ENCODE data around the gene CDK12. TPM values are rescaled to one million over a fixed set of nuclear protein-coding genes. Genes with fewer than 3 reads are reported as not detected.

Gene CDK12
- total and polyA plus RNA-seq, 10 of the 15 experiments (the other 5 are each of a cell fraction or from before 2014, with no cell fraction given) = 3.2 to 55.1 (median 31.9) TPM

DNA sequence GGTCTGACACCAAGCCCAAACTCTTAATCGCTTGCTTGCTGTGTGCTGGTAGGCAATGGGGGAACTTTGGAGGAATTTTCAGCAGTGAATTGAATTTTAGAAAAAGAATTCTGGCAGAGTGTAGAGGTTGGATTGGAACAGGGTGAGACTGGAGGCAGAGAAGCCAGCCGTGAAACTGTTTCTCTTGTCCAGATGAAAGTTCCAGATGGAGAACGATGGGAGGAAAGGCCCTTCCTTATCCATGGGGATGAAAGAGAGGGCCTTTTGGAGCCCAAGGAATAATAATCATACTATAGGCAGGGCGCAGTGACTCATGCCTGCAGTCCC, 120.4 kb downstream of the CDK12 start:
- Histone ChIP-seq H3K9me3 (replicated peaks; ENCODE audit: control insufficient read depth, insufficient read depth, low read length) (no peaks in the 10 kb centered on the region), H3K27me3 (replicated peaks in 1 of 2; ENCODE audit: control insufficient read depth in 2 of 2, insufficient read depth in 2 of 2, low read length in 1 of 2) (peaks cover 0 to 1% of the 10 kb centered on the region in 2 experiments; a peak in 2 of 4 replicates), H3K9ac (ENCODE audit: control insufficient read depth, insufficient read depth, low read length) (no peak overlapping the region), H3K4me1 (ENCODE audit: control insufficient read depth, insufficient read depth, low read length) (no peaks in the 10 kb centered on the region), H3K79me2 (ENCODE audit: control insufficient read depth, insufficient read depth, low read length) (no peaks in the 10 kb centered on the region), H3K4me2 (ENCODE audit: control insufficient read depth, insufficient read depth) (no peak overlapping the region), H2AFZ (ENCODE audit: control insufficient read depth, low read depth, low read length) (no peak overlapping the region), H4K20me1 (ENCODE audit: control insufficient read depth, insufficient read depth) (no peaks in the 10 kb centered on the region), H3K4me3 (no peak overlapping the region), H3K36me3 (ENCODE audit: control insufficient read depth in 2 of 2, insufficient read depth in 2 of 2, low read length in 1 of 2) (no peaks in the 10 kb centered on the region), H3K27ac (ENCODE audit: control insufficient read depth, insufficient read depth) (no peak overlapping the region)
- RAD21 ChIA-PET (ENCODE audit: unreplicated experiment) = no interaction called here
- TF ChIP-seq RCOR1 (conservative IDR thresholded peaks at IDR 0.05; ENCODE audit: low read depth, low read length) (no peak), ZNF274 (IDR thresholded peaks at IDR 0.05; ENCODE audit: insufficient read depth, insufficient read length) (no peak)
- intact Hi-C loops (cut with micrococcal nuclease; ENCODE audit: unreplicated experiment) (no loop called here), in situ Hi-C loops (cut with MboI) (no loop called here)
- no peak for FAIRE-seq
- CTCF ChIA-PET = interaction anchor here (0.6 to 1.3 kb wide), 3 partner anchors 27 to 34 kb away, joined by 3 read pairs; no protein-coding TSS in a partner anchor
- BruUV-seq (replicated peaks) = no TSS peak
- SMC1A ChIA-PET (ENCODE audit: uncharacterized antibody, unreplicated experiment) = no interaction called here
- ATAC-seq = no peak
- DNase-seq (ENCODE audit: low read depth, low spot score) = no peak
- WGBS (ENCODE audit: insufficient coverage, insufficient replicate concordance, low lambda C conversion rate, missing lambda C conversion rate) = 43% methylated on average over 4 of the region's 4 CpGs
- POLR2A ChIA-PET = no interaction called here

DNA sequence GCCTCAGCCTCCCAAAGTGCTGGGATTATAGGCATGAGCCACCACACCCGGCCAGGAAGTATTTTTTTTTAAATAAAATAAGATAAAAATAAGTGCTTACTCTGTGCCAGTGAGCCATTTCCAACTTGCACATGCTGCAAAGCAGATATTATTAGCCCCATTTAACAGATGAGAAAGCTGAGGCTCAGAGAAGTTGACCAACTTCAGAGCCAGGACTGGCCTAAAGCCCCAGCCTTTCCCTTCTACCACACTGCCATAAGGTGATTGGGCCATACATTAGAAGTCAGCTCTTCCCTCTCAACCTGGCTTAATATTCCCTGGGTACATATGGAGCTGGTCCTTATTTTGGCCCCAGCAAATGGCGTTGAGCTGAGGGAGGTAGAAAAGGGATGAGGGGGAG, 121.4 kb downstream of the CDK12 start:
- Histone ChIP-seq H3K9me3 (replicated peaks; ENCODE audit: control insufficient read depth, insufficient read depth, low read length) (no peaks in the 10 kb centered on the region), H3K4me2 (ENCODE audit: control insufficient read depth, insufficient read depth) (no peak overlapping the region), H3K27ac (ENCODE audit: control insufficient read depth, insufficient read depth) (no peak overlapping the region), H3K4me1 (ENCODE audit: control insufficient read depth, insufficient read depth, low read length) (no peaks in the 10 kb centered on the region), H3K27me3 (replicated peaks in 1 of 2; ENCODE audit: control insufficient read depth in 2 of 2, insufficient read depth in 2 of 2, low read length in 1 of 2) (peaks cover 0 to 1% of the 10 kb centered on the region in 2 experiments; a peak in 2 of 4 replicates), H3K9ac (ENCODE audit: control insufficient read depth, insufficient read depth, low read length) (no peak overlapping the region), H3K4me3 (no peak overlapping the region), H3K36me3 (ENCODE audit: control insufficient read depth in 2 of 2, insufficient read depth in 2 of 2, low read length in 1 of 2) (no peaks in the 10 kb centered on the region), H4K20me1 (ENCODE audit: control insufficient read depth, insufficient read depth) (no peaks in the 10 kb centered on the region), H3K79me2 (ENCODE audit: control insufficient read depth, insufficient read depth, low read length) (no peaks in the 10 kb centered on the region), H2AFZ (ENCODE audit: control insufficient read depth, low read depth, low read length) (no peak overlapping the region)
- ChIA-PET SMC1A (ENCODE audit: uncharacterized antibody, unreplicated experiment) (no interaction called here), RAD21 (ENCODE audit: unreplicated experiment) (no interaction called here), POLR2A (interaction anchor here (0.7 kb wide), 1 partner anchor 97 kb away, joined by 7 read pairs; no protein-coding TSS in a partner anchor), CTCF (interaction anchor here (0.5 kb wide), 1 partner anchor 297 kb away, joined by 3 read pairs; no protein-coding TSS in a partner anchor)
- in situ Hi-C loops (cut with MboI) = no loop called here
- WGBS (ENCODE audit: insufficient coverage, insufficient replicate concordance, low lambda C conversion rate, missing lambda C conversion rate) = 0% methylated on average over 2 of the region's 2 CpGs
- no peak for ATAC-seq
- intact Hi-C loops (cut with micrococcal nuclease; ENCODE audit: unreplicated experiment) = no loop called here
- no peak for FAIRE-seq
- no TSS peak for BruUV-seq (replicated peaks)
- DNase-seq (ENCODE audit: low read depth, low spot score) = no peak
- TF ChIP-seq MEF2A (IDR thresholded peaks at IDR 0.05; ENCODE audit: insufficient read depth, low read depth, low read length) (no peak), CHD1 (IDR thresholded peaks at IDR 0.05; ENCODE audit: low read depth, low read length) (no peak), TARDBP (IDR thresholded peaks at IDR 0.05; ENCODE audit: borderline replicate concordance) (no peak), ZNF24 (IDR thresholded peaks at IDR 0.05) (no peak), MTA2 (IDR thresholded peaks at IDR 0.05; ENCODE audit: low read depth) (no peak), ZSCAN29 (IDR thresholded peaks at IDR 0.05) (no peak), BHLHE40 (IDR thresholded peaks at IDR 0.05; ENCODE audit: borderline replicate concordance in 1 of 2, low read depth in 2 of 2, low read length in 1 of 2) (no peak), EZH2 (IDR thresholded peaks at IDR 0.05; ENCODE audit: borderline replicate concordance, control insufficient read depth, low read depth, low read length) (no peak), EP300 (IDR thresholded peaks at IDR 0.05; ENCODE audit: borderline replicate concordance in 1 of 2, control insufficient read depth in 1 of 2, low read depth in 2 of 2, low read length in 2 of 2) (no peak), KLF5 (IDR thresholded peaks at IDR 0.05; ENCODE audit: partially characterized antibody) (no peak)
- TF ChIP-seq, protein P1, sequence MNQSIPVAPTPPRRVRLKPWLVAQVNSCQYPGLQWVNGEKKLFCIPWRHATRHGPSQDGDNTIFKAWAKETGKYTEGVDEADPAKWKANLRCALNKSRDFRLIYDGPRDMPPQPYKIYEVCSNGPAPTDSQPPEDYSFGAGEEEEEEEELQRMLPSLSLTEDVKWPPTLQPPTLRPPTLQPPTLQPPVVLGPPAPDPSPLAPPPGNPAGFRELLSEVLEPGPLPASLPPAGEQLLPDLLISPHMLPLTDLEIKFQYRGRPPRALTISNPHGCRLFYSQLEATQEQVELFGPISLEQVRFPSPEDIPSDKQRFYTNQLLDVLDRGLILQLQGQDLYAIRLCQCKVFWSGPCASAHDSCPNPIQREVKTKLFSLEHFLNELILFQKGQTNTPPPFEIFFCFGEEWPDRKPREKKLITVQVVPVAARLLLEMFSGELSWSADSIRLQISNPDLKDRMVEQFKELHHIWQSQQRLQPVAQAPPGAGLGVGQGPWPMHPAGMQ (IDR thresholded peaks at IDR 0.05; ENCODE audit: borderline replicate concordance) = no peak
- TF ChIP-seq, protein P2, sequence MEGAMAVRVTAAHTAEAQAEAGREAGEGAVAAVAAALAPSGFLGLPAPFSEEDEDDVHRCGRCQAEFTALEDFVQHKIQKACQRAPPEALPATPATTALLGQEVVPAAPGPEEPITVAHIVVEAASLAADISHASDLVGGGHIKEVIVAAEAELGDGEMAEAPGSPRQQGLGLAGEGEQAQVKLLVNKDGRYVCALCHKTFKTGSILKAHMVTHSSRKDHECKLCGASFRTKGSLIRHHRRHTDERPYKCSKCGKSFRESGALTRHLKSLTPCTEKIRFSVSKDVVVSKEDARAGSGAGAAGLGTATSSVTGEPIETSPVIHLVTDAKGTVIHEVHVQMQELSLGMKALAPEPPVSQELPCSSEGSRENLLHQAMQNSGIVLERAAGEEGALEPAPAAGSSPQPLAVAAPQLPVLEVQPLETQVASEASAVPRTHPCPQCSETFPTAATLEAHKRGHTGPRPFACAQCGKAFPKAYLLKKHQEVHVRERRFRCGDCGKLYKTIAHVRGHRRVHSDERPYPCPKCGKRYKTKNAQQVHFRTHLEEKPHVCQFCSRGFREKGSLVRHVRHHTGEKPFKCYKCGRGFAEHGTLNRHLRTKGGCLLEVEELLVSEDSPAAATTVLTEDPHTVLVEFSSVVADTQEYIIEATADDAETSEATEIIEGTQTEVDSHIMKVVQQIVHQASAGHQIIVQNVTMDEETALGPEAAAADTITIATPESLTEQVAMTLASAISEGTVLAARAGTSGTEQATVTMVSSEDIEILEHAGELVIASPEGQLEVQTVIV (IDR thresholded peaks at IDR 0.05; ENCODE audit: borderline replicate concordance, partially characterized antibody) = no peak

Measured in GM12878 (cell line).